Skeletal muscle tissue (tissue), 4 donors: Measurements from ENCODE around the gene TNS4. TPM values are rescaled to one million over a fixed set of nuclear protein-coding genes. Genes with fewer than 3 reads are reported as not detected.

Experiments used
- H3K27ac ChIP-seq: one replicate; pipeline ENCODE4 v1.7.0; 2013; ENCODE audit warnings: mild to moderate bottlenecking, low read depth, low read length, inconsistent platforms
- H3K27me3 ChIP-seq, 3 donors: one replicate each; pipeline ENCODE4 v1.7.0; 2013; ENCODE audit warnings: low read length in 3 of 3; ENCODE audit not compliant: control insufficient read depth in 3 of 3, insufficient read depth in 3 of 3
- H3K36me3 ChIP-seq, 3 donors: one replicate each; pipeline ENCODE4 v1.7.0; 2013; ENCODE audit warnings: low read length in 3 of 3; ENCODE audit not compliant: control insufficient read depth in 3 of 3, insufficient read depth in 3 of 3
- H3K4me1 ChIP-seq, 3 donors: one replicate each; pipeline ENCODE4 v1.7.0; 2013; ENCODE audit warnings: low read length in 3 of 3, mild to moderate bottlenecking in 3 of 3; ENCODE audit not compliant: control insufficient read depth in 3 of 3, insufficient read depth in 3 of 3
- H3K4me3 ChIP-seq, 3 donors: one replicate each; pipeline ENCODE4 v1.7.0; 2013; ENCODE audit warnings: low read length in 3 of 3
- H3K9ac ChIP-seq, 3 donors: one replicate each; pipeline ENCODE4 v1.7.0; 2013; ENCODE audit warnings: low read length in 3 of 3, mild to moderate bottlenecking in 3 of 3, moderate library complexity in 2 of 3, low read depth in 1 of 3
- H3K9me3 ChIP-seq, 3 donors: one replicate each; pipeline ENCODE4 v1.7.0; 2013; ENCODE audit warnings: low read length in 3 of 3; ENCODE audit not compliant: control insufficient read depth in 3 of 3
- total RNA-seq: library from RNA; depleted of rRNA; stranded (reverse); fragments of >200 nt; gene quantifications from one replicate; pipeline ENCODE4 v1.2.3, GENCODE V29; 2014
- donor health status: Osteomylitis.

TNS4 gene
- total RNA-seq, 1 donor from 2014 or later = not detected

GRCh38 chr17:40525294-40525693, 23.9 kb upstream of the TNS4 start:
- Histone ChIP-seq H3K9ac (no peak overlapping the region), H3K4me1 (peaks cover 0 to 6% (median 4%) of the 10 kb centered on the region in 3 donors), H3K9me3 (no peaks in the 10 kb centered on the region), H3K4me3 (no peak overlapping the region), H3K27ac (no peak overlapping the region), H3K36me3 (no peaks in the 10 kb centered on the region), H3K27me3 (peaks cover 0 to 8% (median 0%) of the 10 kb centered on the region in 3 donors)

- Histone ChIP-seq H3K27me3 (peaks cover 0 to 8% (median 0%) of the 10 kb centered on the region in 3 donors), H3K4me1 (peaks cover 0 to 6% (median 4%) of the 10 kb centered on the region in 3 donors), H3K9me3 (no peaks in the 10 kb centered on the region), H3K9ac (no peak overlapping the region), H3K36me3 (no peaks in the 10 kb centered on the region), H3K4me3 (no peak overlapping the region), H3K27ac (no peak overlapping the region)
Measured at GRCh38 chr17:40524243-40524965, 23.0 kb upstream of the TNS4 start.

- Histone ChIP-seq H3K9ac (no peak overlapping the region), H3K27me3 (peaks cover 0 to 8% (median 2%) of the 10 kb centered on the region in 3 donors), H3K27ac (peak overlapping the region; percentile 65), H3K4me3 (no peak overlapping the region), H3K9me3 (no peaks in the 10 kb centered on the region), H3K4me1 (peaks cover 0 to 6% (median 4%) of the 10 kb centered on the region in 3 donors), H3K36me3 (no peaks in the 10 kb centered on the region)
Measured at GRCh38 chr17:40522961-40523310, 21.5 kb upstream of the TNS4 start.

- Histone ChIP-seq H3K27me3 (peaks cover 0 to 8% (median 2%) of the 10 kb centered on the region in 3 donors), H3K4me3 (no peak overlapping the region), H3K9ac (no peak overlapping the region), H3K4me1 (peaks cover 0 to 6% (median 4%) of the 10 kb centered on the region in 3 donors), H3K36me3 (no peaks in the 10 kb centered on the region), H3K27ac (peak overlapping the region; percentile 65), H3K9me3 (no peaks in the 10 kb centered on the region)
Measured at GRCh38 chr17:40522250-40522960, 21.0 kb upstream of the TNS4 start.

- no peaks in the 10 kb centered on the region for H3K9me3 ChIP-seq
- peak overlapping the region; percentile 52 for H3K27ac ChIP-seq
- peaks cover 0 to 4% (median 2%) of the 10 kb centered on the region in 3 donors for H3K4me1 ChIP-seq
- no peak overlapping the region for H3K4me3 ChIP-seq
- H3K27me3 ChIP-seq = peaks cover 0 to 8% (median 2%) of the 10 kb centered on the region in 3 donors
- H3K9ac ChIP-seq = no peak overlapping the region
- H3K36me3 ChIP-seq = no peaks in the 10 kb centered on the region
Measured at GRCh38 chr17:40520991-40521453, 19.6 kb upstream of the TNS4 start.

GRCh38 chr17:40519089-40519775, 17.8 kb upstream of the TNS4 start:
- Histone ChIP-seq H3K27me3 (peaks cover 0 to 8% (median 2%) of the 10 kb centered on the region in 3 donors), H3K9me3 (no peaks in the 10 kb centered on the region), H3K9ac (no peak overlapping the region), H3K4me3 (no peak overlapping the region), H3K36me3 (no peaks in the 10 kb centered on the region), H3K4me1 (peaks cover 0 to 4% (median 2%) of the 10 kb centered on the region in 3 donors), H3K27ac (no peak overlapping the region)

- Histone ChIP-seq H3K27me3 (peaks cover 0 to 8% (median 2%) of the 10 kb centered on the region in 3 donors), H3K9ac (no peak overlapping the region), H3K4me1 (peaks cover 0 to 4% (median 2%) of the 10 kb centered on the region in 3 donors), H3K27ac (no peak overlapping the region), H3K9me3 (no peaks in the 10 kb centered on the region), H3K4me3 (no peak overlapping the region), H3K36me3 (no peaks in the 10 kb centered on the region)
Measured at GRCh38 chr17:40518401-40519088, 17.1 kb upstream of the TNS4 start.

GRCh38 chr17:40517981-40518380, 16.6 kb upstream of the TNS4 start:
- Histone ChIP-seq H3K4me3 (no peak overlapping the region), H3K27ac (no peak overlapping the region)

GRCh38 chr17:40517286-40517662, 15.9 kb upstream of the TNS4 start:
- Histone ChIP-seq H3K4me1 (peaks cover 2 to 7% (median 4%) of the 10 kb centered on the region in 3 donors), H3K4me3 (no peak overlapping the region), H3K27me3 (peaks cover 0 to 8% (median 2%) of the 10 kb centered on the region in 3 donors), H3K9ac (no peak overlapping the region), H3K27ac (no peak overlapping the region), H3K36me3 (no peaks in the 10 kb centered on the region), H3K9me3 (no peaks in the 10 kb centered on the region)

More at GRCh38 chr17:40517981-40518380, 16.6 kb upstream of the TNS4 start:
- H3K36me3 ChIP-seq = no peaks in the 10 kb centered on the region
- H3K27me3 ChIP-seq = peaks cover 0 to 8% (median 2%) of the 10 kb centered on the region in 3 donors
- no peaks in the 10 kb centered on the region for H3K9me3 ChIP-seq
- peaks cover 0 to 4% (median 2%) of the 10 kb centered on the region in 3 donors for H3K4me1 ChIP-seq
- H3K9ac ChIP-seq = no peak overlapping the region
